Calu3 (cell line): ENCODE data around the gene CSRNP3. TPM values are rescaled to one million over a fixed set of nuclear protein-coding genes. Genes with fewer than 3 reads are reported as not detected.

Experiments used
- BruUV-seq: library from RNA; stranded (reverse); fragments of 400-500 nt; replicated peaks from 2 replicates; lab custom pipeline; 2021; lab: Mats Ljungman, UMichigan
- CTCF ChIA-PET: fragments of 300-600 bp; sonication (Branson Sonifier 250); formaldehyde crosslinking; loops from one replicate; lab custom pipeline; 2022; ENCODE audit warnings: antibody characterized with exemption; lab: Charles Lee
- DNase-seq: peaks from one replicate; pipeline ENCODE4 v3.0.0; 2022
- H3K27ac Mint-ChIP-seq: one replicate; pipeline ENCODE4 v1.8.0; 2022; ENCODE audit warnings: mixed read lengths; ENCODE audit not compliant: unreplicated experiment
- H3K27me3 Mint-ChIP-seq: one replicate; pipeline ENCODE4 v1.8.0; 2022; ENCODE audit warnings: mixed read lengths; ENCODE audit not compliant: unreplicated experiment
- H3K36me3 Mint-ChIP-seq: one replicate; pipeline ENCODE4 v1.8.0; 2022; ENCODE audit warnings: mild to moderate bottlenecking, moderate library complexity, mixed read lengths; ENCODE audit not compliant: insufficient read depth, unreplicated experiment
- H3K4me1 Mint-ChIP-seq: one replicate; pipeline ENCODE4 v1.8.0; 2022; ENCODE audit warnings: mild to moderate bottlenecking, low read depth, mixed read lengths; ENCODE audit not compliant: unreplicated experiment
- H3K4me3 Mint-ChIP-seq: one replicate; pipeline ENCODE4 v1.8.0; 2022; ENCODE audit warnings: mild to moderate bottlenecking, low read depth, moderate library complexity, mixed read lengths; ENCODE audit not compliant: unreplicated experiment
- H3K9me3 Mint-ChIP-seq: one replicate; pipeline ENCODE4 v1.8.0; 2022; ENCODE audit warnings: low read depth, mixed read lengths; ENCODE audit not compliant: unreplicated experiment
- intact Hi-C: fragments of 100-400 bp; cut with micrococcal nuclease; formaldehyde crosslinking; loops from one replicate; pipeline ENCODE4 v1.10.0; 2022; ENCODE audit not compliant: unreplicated experiment
- total RNA-seq: library from RNA; stranded (reverse); gene quantifications from 2 replicates; pipeline ENCODE4 v1.2.3, GENCODE V29; 2022
- TF ChIP-seq, protein P1 (sequence below): fragments of 200-600 bp; IDR thresholded peaks from one replicate; pipeline ENCODE4 v1.8.0; 2022; ENCODE audit warnings: antibody characterized with exemption; ENCODE audit not compliant: unreplicated experiment

CSRNP3 gene
- total RNA-seq, 1 experiment from 2014 or later, result 1.8 TPM

DNA sequence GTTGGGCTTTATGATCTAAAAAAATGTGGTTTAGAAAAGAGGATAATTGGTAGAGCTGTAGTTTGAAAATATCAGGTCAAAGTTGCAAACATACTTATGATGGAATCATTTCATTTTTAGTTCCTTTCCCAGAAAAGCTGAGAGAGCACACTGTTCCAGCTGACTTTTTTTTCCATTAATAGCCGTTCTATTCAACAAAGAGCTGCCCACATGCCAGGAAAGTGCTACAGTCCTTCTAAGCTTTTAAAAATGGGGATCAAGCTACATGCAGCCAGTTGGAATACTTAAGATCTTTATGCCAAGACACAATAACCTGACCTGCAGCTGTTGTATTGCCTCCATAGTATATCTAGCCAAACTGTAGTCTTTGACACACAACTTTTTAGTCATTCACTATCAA, 213.0 kb downstream of the CSRNP3 start:
- BruUV-seq, result no TSS peak
- no peak for DNase-seq
- TF ChIP-seq, protein P1, sequence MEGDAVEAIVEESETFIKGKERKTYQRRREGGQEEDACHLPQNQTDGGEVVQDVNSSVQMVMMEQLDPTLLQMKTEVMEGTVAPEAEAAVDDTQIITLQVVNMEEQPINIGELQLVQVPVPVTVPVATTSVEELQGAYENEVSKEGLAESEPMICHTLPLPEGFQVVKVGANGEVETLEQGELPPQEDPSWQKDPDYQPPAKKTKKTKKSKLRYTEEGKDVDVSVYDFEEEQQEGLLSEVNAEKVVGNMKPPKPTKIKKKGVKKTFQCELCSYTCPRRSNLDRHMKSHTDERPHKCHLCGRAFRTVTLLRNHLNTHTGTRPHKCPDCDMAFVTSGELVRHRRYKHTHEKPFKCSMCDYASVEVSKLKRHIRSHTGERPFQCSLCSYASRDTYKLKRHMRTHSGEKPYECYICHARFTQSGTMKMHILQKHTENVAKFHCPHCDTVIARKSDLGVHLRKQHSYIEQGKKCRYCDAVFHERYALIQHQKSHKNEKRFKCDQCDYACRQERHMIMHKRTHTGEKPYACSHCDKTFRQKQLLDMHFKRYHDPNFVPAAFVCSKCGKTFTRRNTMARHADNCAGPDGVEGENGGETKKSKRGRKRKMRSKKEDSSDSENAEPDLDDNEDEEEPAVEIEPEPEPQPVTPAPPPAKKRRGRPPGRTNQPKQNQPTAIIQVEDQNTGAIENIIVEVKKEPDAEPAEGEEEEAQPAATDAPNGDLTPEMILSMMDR, result no peak
- Mint-ChIP-seq H3K36me3 (no peaks in the 10 kb centered on the region), H3K4me3 (no peak overlapping the region), H3K9me3 (no peaks in the 10 kb centered on the region), H3K27ac (no peak overlapping the region), H3K4me1 (no peaks in the 10 kb centered on the region), H3K27me3 (no peaks in the 10 kb centered on the region)
- CTCF ChIA-PET, result no interaction called here
- intact Hi-C loops, result no loop called here

DNA sequence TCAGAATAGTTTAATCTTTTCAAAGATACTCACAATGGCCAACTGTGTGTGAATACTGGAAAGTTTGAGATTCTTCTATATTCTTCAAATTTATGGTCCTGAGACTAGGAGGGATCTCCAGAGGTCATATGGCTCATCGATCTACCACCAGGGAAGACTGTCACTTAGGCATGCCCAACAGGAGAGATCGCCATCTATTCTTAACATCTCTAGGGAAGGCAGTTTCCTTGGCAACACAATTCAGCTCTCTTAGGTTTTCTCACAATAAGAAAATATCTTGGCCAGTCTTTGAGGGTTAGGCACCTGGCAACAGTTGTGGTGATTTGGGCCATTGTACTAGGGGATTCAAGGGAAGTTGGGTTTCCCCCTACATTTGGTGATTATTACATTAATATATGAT, 217.3 kb downstream of the CSRNP3 start:
- intact Hi-C loops, result no loop called here
- TF ChIP-seq, protein P1, result no peak
- CTCF ChIA-PET, result no interaction called here
- DNase-seq, result no peak
- Mint-ChIP-seq H3K27ac (no peak overlapping the region), H3K4me1 (no peaks in the 10 kb centered on the region), H3K36me3 (no peaks in the 10 kb centered on the region), H3K9me3 (no peaks in the 10 kb centered on the region), H3K27me3 (no peaks in the 10 kb centered on the region), H3K4me3 (no peak overlapping the region)
- no TSS peak for BruUV-seq

DNA sequence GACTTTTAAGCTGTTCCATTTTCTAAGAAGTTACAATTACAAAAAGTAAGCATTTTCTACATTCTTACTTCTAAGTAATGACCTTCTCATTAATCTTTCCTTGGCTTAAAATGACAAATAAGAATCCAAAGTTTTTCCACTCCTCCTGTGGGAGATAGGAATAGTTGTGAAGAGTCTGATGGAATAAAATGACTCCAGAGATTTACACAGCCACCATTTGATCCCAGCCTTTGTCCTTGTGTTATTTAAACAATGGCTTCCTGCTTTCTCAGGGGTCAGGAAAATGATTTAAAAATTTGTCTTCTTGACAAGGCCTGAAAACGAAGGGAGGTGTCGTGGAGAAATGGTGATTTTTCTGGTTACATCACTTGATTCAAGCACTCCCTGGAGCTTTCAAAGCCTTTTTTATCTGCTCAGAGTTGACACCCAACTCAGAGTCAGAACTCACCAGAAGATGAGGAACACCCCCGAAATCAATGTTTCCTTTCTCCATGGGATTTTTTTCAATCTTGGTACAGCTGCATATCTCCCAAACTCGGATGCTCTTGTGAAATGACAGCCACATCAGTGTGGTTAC, 218.0 kb downstream of the CSRNP3 start:
- intact Hi-C loops, result no loop called here
- no peaks in the 10 kb centered on the region for H3K27me3 Mint-ChIP-seq
- no TSS peak for BruUV-seq
- H3K27ac Mint-ChIP-seq, result no peak overlapping the region
- TF ChIP-seq, protein P1, result no peak
- H3K36me3 Mint-ChIP-seq, result no peaks in the 10 kb centered on the region
- H3K4me3 Mint-ChIP-seq, result no peak overlapping the region
- no peaks in the 10 kb centered on the region for H3K4me1 Mint-ChIP-seq
- H3K9me3 Mint-ChIP-seq, result no peaks in the 10 kb centered on the region
- no peak for DNase-seq
- CTCF ChIA-PET, result interaction anchor here (0.5 kb wide), 1 partner anchor 396 kb away, joined by 5 read pairs; no protein-coding TSS in a partner anchor

DNA sequence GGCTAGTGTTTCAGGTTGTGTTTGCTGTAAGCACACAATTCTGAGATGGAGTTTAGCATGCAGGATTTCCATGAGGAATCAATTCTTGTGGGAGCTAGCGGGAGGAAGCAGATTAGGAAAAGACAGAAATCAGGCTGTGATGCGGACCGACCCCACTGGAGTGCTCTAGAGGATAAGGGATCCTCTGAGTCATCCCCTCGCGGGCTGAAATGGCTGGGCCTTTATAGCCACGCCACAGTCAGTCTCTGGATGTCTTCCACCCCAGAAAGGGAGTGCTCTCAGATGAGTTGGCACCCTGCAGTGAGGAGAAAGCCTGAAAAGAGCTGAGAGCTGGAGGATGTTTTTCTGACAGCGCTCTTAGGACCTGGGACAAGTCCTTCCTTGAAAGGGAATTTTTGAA, 222.1 kb downstream of the CSRNP3 start:
- Mint-ChIP-seq H3K9me3 (no peaks in the 10 kb centered on the region), H3K27me3 (peaks cover 1% of the 10 kb centered on the region), H3K4me3 (no peak overlapping the region), H3K27ac (no peak overlapping the region), H3K36me3 (no peaks in the 10 kb centered on the region), H3K4me1 (no peaks in the 10 kb centered on the region)
- TF ChIP-seq, protein P1, result no peak
- no TSS peak for BruUV-seq
- CTCF ChIA-PET, result no interaction called here
- intact Hi-C loops, result loop anchor here (5.0 kb wide), 1 partner anchor 181 kb away; no protein-coding TSS in a partner anchor
- no peak for DNase-seq
